COLO668 (cell line): ENCODE results near the gene FHL5.
A peak's percentile ranks its signal among the peaks of the same experiment; 100 is the strongest.
"Not testable (repeated sequence)": the region's sequence is repeated elsewhere in the genome, so short reads cannot be mapped to it uniquely, and the experiment has no call there.

Experiments
- DNase-seq: peaks from one replicate; lab custom pipeline; 2025; ENCODE audit not compliant: unreplicated experiment; lab: John Stamatoyannopoulos, UW

The FHL5 gene

DNA sequence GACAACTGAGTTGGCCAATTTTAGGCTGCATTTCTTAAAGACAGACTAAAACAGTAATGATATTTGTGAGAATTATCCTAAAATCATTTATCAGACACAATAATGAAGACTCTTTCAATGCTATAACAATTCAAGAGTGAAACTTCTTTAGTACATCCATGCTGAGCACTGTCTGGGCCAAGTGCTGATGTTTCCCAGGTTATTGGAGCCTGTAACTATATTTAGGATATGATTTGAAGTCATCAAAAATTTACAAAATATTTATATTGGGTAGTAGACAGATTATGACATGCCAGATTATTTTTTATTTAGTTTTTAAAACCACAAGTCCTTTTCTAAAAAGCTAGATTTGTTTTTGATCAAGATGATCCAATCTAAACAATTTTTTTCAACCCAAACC is 45.1 kb downstream of the FHL5 start:
- no peak for DNase-seq

- no peak for DNase-seq
Observed at GRCh38 chr6:96610019-96610418, 47.1 kb downstream of the FHL5 start.

DNA sequence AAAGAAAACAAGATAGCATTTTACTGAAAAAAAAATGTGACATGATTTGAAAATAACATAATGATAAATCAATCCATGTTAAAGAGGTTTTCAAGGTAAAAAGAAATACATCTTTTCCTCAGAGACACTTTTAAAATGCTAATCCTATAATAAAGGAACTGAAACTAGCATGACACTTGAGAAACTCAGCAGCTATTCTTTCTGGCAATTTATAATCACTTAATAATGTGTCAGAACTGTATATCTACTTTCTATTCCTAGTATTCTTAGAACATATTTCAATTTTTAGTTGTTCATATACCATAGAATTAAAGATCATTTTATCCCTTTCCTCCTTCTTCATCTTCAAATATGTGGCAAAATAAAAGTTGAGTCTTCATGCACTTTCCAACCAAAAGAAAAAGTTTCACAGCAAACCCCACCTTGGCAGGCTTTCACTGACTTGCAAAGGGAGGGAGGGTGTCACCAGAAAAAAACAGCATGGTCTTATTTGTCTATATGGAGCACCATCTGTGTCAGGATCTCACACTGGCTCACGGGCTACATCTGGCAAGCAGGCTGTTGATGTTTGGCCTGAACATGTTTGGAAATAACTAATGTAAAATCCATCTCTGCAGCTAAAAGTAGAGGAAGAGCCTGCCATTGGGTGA is 48.5 kb downstream of the FHL5 start:
- DNase-seq, result no peak

DNA sequence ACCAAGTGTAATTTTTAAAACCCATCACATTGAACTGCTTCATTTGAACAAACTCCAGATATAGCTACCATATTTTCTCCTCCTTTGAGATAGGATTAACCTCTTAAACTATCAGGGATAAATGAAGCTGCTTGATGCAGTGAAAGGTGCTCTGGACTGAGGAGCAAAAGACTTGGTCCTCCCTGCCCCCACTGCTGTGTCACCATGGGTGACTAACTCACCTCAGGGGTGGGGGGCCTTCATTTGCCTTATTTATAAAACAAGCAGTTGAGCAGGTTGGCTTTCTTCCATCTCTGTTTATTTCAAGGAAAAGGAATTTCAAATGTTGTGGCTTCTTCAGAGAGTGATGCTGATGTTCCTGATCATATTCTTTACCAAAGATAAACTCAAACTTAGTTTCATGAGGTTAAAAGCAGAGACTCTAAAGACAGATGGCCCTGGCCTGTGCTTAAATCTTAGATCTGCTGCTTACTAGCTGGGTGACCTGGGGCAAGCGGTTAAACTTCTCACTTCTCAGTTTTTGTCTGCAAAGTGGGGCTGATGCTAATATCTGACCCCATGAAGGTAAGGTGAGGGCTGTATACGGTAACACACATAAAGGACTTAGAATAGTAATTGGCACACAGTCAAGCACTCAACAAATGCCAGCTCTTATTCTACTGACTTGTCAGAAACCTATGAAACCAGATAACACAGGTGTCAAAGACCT is 50.5 kb downstream of the FHL5 start:
- no peak for DNase-seq

DNA sequence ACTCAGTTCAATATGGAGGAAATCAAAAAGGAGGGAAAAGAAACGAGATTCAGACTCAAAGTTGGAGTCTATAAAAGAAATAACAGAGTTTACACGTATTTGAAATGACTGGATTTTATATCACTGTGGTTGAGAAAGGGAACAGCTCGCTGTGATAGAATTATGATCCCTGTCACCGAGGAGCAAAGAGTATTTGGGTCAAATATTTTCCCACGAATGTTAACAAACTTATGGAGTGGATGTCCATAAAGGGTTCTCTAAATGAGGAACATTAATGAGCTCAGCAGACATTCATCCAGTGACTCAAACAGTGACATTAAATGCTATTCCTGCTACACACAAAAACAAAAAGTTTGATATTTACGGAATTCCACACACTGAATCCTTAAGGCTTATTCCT is 57.9 kb downstream of the FHL5 start:
- no peak for DNase-seq

DNA sequence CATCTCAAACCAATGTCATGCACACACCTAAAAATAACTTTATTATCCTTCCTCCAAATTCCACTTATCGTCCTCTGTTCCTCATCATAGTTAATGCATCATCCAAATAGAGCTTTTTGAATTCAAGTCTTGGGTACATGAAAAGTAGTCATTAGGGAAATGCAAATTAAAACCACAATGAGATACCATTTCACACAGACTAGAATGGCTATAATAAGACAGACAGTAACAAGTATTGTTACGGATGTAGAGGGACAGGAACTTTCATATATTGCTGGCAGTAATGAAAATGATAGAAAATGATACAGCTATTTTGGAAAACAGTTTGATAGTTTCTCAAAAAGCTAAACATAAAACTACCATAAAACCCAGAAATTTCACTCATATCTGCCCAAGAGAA is 59.1 kb downstream of the FHL5 start:
- DNase-seq, result no peak

GRCh38 chr6:96624957-96625356 is 62.0 kb downstream of the FHL5 start:
- DNase-seq, result no peak

DNA sequence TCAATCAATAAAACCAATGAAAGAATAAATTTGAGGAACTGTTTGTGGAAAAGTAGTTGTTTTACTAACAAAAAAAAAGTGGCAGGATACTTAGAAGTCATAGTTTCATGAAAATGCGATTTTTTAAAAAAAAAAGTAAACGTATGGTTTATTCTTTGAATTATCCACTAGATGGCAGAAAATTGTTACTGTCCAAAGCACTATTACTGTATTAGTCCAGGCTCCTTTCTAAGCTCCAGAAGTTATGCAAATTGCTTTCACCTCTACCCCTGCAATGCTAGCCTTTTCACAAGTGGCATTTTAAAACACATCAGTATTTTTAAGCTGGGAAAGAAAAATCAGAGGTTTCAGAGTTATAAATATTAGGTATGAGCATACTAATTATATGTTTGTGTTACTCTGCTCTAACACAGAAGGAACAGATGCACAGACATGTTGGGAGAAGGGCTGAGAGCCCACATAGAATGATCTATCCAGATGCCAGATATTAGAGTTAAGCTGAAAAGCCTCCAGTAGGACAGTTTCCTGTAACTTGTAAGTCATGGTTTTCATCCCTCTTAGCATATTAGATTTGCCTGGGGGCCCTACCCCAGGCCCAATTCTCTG is 63.9 kb downstream of the FHL5 start:
- no peak for DNase-seq

- DNase-seq, result no peak
Observed at GRCh38 chr6:96631248-96631647, 68.3 kb downstream of the FHL5 start.

DNA sequence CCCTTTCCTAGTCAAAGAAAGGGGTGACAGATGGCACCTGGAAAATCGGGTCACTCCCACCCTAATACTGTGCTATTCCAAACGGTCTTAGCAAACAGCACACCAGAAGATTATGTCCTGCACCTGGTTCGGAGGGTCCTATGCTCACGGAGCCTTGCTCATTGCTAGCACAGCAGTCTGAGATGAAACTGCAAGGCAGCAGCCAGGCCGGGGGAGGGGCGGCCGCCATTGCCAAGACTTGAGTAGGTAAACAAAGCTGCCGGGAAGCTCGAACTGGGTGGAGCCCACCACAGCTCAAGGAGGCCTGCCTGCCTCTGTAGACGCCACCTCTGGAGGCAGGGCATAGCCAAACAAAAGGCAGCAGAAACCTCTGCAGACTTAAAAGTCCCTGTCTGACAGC is 75.1 kb downstream of the FHL5 start:
- not testable (repeated sequence) for DNase-seq

DNA sequence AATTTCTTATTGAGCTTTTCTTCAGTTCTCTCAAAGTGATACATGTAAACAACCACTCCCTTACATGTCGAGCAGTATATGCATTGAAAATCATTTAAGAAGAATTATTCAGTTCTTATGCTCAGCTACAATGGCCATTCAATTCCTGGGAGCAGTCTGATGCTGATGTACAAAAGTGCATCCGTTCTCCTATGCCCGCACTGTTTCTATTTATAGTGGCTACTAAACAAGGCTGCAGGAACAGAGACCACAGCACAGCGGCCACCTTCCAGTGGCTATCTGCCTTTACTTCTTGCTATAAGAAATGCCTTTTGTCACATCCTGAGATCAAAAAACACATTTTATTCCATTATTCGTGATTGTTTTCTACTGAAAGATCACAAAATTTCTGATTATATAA is 82.2 kb downstream of the FHL5 start:
- no peak for DNase-seq

- no peak for DNase-seq
Observed at GRCh38 chr6:96649926-96650325, 87.0 kb downstream of the FHL5 start.

DNA sequence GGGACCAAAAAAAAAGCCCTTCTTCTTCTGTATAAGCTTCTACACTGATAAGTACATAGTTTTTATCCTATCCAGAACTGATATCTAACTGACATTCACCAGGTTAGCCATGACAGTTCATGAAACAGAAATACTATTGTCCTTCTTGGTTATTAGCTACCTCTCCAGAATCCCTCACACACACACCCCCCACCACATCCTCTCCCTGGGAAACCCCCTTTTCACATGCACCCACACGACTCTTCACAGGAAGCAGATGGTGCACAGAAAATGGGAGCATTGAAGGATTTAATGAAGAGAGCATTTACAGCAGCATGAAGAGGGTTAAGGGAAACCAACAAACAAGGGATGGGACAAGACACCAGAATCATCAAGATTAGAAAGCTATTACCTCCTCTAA is 88.9 kb downstream of the FHL5 start:
- no peak for DNase-seq

DNA sequence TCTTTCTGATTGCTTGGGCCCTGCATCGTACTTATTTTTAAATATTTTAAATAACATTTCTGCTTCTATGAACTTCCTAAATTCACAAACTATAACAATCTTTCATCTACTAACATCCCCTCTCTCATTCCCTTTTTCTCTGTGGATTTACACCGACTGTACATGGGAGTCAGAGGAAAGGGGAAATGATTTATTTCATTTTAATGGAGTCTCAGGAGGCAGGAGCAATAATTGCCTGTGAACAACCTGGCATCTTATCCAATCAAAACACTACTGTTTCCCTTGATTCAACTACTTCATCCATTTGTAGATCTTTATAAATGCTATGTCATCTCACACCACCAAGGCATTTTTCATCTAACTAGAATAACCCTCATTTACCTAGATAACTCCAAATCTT is 89.6 kb downstream of the FHL5 start:
- no peak for DNase-seq

DNA sequence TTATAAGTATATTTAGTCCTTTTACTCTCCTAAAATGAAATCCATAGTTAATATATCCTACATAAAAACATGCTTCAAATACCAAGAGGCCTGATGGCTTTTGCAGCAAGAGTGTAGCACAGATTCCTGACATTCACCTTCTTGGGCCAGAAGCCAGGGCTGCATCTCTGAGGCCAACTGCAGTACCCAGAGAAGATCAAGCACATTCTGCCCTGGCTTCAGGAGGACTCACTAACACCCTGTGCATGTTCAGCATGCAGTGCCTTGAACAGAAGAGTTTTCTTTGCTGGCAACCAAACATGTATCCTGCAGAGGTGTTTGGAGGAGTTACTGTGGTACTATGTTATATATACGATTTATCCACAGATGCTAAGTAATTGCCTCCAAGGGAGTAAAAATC is 90.3 kb downstream of the FHL5 start:
- no peak for DNase-seq

DNA sequence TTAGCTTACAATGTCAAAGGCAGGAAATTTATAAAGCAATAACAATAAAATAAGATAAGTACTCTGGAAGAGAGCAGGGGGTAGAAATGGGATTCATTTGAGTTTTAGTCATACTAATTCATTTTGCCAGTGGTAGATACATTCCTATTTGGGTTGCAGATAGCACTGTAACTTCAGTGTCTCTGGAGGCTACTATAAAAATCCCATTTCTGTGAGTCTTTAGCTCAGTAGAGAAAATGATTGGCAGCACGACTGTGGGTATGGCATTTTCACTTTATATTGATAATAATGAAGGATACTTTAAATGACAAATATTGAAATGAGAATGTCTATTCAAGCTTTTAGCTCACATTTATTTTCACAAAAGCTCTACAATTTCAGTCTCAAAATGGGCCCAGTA is 93.6 kb downstream of the FHL5 start:
- no peak for DNase-seq

GRCh38 chr6:96657344-96657743 is 94.4 kb downstream of the FHL5 start:
- DNase-seq, result no peak

GRCh38 chr6:96659084-96659845 is 96.3 kb downstream of the FHL5 start:
- peak; percentile 8 for DNase-seq
